Activated CD4-positive, alpha-beta memory T cell treated with anti-CD3 and anti-CD28 coated beads for 36 hours (primary cell): ENCODE data around the gene CAMK2N2. TPM values are rescaled to one million over a fixed set of nuclear protein-coding genes. Genes with fewer than 3 reads are reported as not detected.

Source experiments
- CTCF ChIA-PET: fragments of 350-600 bp; sonication (Branson Sonifier 250); formaldehyde crosslinking; loops from one replicate; lab custom pipeline; 2021; ENCODE audit warnings: antibody characterized with exemption, inconsistent platforms; lab: Charles Lee
- POLR2A ChIA-PET: fragments of 350-600 bp; sonication (Branson Sonifier 250); formaldehyde crosslinking; loops from one replicate; lab custom pipeline; 2021; ENCODE audit warnings: antibody characterized with exemption; lab: Charles Lee
- DNase-seq: peaks from one replicate; pipeline ENCODE4 v3.0.0-alpha.2; 2020
- H3K27ac Mint-ChIP-seq: one replicate; pipeline ENCODE4 v1.8.0; 2021; ENCODE audit warnings: mixed read lengths
- H3K27me3 Mint-ChIP-seq: one replicate; pipeline ENCODE4 v1.8.0; 2021; ENCODE audit warnings: mixed read lengths
- H3K36me3 Mint-ChIP-seq: one replicate; pipeline ENCODE4 v1.8.0; 2021; ENCODE audit warnings: mixed read lengths
- H3K4me1 Mint-ChIP-seq: one replicate; pipeline ENCODE4 v1.8.0; 2021; ENCODE audit warnings: low read depth, mixed read lengths
- H3K4me3 Mint-ChIP-seq: one replicate; pipeline ENCODE4 v1.8.0; 2021; ENCODE audit warnings: mild to moderate bottlenecking, mixed read lengths
- H3K9me3 Mint-ChIP-seq: one replicate; pipeline ENCODE4 v1.8.0; 2021; ENCODE audit warnings: mixed read lengths
- intact Hi-C: fragments of 100-400 bp; cut with micrococcal nuclease; formaldehyde crosslinking; loops from one replicate; pipeline ENCODE4 v1.15.1; 2023
- total RNA-seq, 2 experiments: library from RNA; stranded (reverse); gene quantifications; one replicate each; pipeline ENCODE4 v1.2.3, GENCODE V29; 2021

Gene CAMK2N2
- total RNA-seq, 2 experiments from 2014 or later: 0.21 to 0.51 TPM

DNA sequence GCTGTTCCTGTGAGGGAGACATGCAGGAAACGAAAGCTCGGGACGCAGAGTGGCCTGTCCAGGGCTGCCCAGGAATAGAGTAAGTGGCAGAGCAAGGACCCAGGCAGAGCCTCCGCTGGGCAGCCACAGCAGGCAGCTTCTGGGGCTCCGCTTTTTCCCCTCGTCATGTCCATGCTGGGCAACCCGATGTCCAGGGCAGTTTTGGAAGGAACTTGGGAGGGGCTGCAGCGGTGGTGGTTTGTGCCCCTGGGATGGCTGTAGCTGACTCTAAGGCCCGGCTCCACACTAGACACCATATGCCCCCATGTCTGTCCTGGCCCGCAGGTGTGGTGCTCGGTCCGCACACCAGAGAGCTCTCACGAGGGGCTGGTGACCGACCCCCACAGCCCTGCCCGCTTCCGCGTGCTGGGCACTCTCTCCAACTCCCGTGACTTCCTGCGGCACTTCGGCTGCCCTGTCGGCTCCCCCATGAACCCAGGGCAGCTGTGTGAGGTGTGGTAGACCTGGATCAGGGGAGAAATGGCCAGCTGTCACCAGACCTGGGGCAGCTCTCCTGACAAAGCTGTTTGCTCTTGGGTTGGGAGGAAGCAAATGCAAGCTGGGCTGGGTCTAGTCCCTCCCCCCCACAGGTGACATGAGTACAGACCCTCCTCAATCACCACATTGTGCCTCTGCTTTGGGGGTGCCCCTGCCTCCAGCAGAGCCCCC is 30.5 kb upstream of the CAMK2N2 start:
- no peak overlapping the region for H3K27ac Mint-ChIP-seq
- CTCF ChIA-PET: interaction anchor here (4.8 kb wide), 1 partner anchor 65 kb away, joined by 53 read pairs; no protein-coding TSS in a partner anchor
- H3K9me3 Mint-ChIP-seq: no peaks in the 10 kb centered on the region
- H3K27me3 Mint-ChIP-seq: no peaks in the 10 kb centered on the region
- no peak overlapping the region for H3K4me3 Mint-ChIP-seq
- POLR2A ChIA-PET: no interaction called here
- H3K36me3 Mint-ChIP-seq: no peaks in the 10 kb centered on the region
- intact Hi-C loops: loop anchor here (10.0 kb wide), 1 partner anchor 597 kb away; the partner anchor contains the start of gene YEATS2
- DNase-seq: no peak
- peaks cover 2% of the 10 kb centered on the region for H3K4me1 Mint-ChIP-seq

DNA sequence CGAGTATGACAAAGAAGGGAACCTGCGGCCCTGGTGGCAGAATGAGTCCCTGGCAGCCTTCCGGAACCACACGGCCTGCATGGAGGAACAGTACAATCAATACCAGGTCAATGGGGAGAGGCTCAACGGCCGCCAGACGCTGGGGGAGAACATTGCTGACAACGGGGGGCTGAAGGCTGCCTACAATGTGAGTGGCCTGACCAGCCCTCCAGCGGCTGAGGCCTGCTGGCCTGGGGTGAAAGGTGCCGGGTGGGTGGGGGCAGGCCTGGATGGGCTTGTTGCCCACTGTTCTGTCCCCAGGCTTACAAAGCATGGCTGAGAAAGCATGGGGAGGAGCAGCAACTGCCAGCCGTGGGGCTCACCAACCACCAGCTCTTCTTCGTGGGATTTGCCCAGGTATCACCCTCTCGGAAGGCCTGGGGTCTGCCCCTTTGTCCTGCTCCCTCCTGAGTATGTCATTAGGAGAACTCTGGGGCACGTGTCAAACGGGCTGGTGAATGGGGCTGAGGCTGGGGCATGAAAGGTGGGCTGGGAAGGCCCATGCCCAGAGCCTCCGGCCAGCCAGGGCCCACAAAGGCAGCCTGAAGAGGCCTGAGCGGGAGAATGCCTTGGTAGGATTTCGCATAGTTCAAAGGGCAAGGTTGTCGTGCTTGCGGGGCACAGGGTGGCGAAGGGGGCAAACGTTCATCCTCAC is 29.8 kb upstream of the CAMK2N2 start:
- Mint-ChIP-seq H3K4me3 (no peak overlapping the region), H3K9me3 (no peaks in the 10 kb centered on the region), H3K27ac (no peak overlapping the region), H3K27me3 (peaks cover 2% of the 10 kb centered on the region), H3K36me3 (no peaks in the 10 kb centered on the region), H3K4me1 (peaks cover 2% of the 10 kb centered on the region)
- intact Hi-C loops: loop anchor here (10.0 kb wide), 1 partner anchor 596 kb away; the partner anchor contains the start of gene YEATS2
- POLR2A ChIA-PET: no interaction called here
- CTCF ChIA-PET: interaction anchor here (4.8 kb wide), 1 partner anchor 64 kb away, joined by 53 read pairs; no protein-coding TSS in a partner anchor
- no peak for DNase-seq

DNA sequence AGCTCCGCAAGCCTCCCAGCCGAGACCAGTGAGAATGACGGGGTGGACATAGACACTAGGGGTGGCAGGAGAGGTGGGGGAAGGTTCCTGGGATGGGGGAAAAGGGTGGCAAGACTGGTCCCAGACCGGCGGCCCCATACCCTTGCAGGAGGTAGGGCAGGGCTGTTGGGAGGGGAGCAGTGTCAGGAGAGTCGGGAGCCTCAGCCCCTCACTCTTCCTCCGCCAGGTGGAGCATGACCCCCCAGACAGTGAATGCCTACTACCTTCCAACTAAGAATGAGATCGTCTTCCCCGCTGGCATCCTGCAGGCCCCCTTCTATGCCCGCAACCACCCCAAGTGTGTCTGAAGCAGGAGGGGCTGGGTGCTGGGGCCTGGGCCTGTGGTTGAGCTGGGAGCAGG is 29.0 kb upstream of the CAMK2N2 start:
- intact Hi-C loops: loop anchor here (10.0 kb wide), 1 partner anchor 596 kb away; the partner anchor contains the start of gene YEATS2
- no peak overlapping the region for H3K4me3 Mint-ChIP-seq
- CTCF ChIA-PET: interaction anchor here (0.6 to 4.8 kb wide), 3 partner anchors 11 to 64 kb away, joined by 3 to 53 read pairs (median 4); no protein-coding TSS in a partner anchor
- H3K27ac Mint-ChIP-seq: no peak overlapping the region
- H3K36me3 Mint-ChIP-seq: no peaks in the 10 kb centered on the region
- DNase-seq: no peak
- no peaks in the 10 kb centered on the region for H3K9me3 Mint-ChIP-seq
- POLR2A ChIA-PET: no interaction called here
- peaks cover 5% of the 10 kb centered on the region for H3K27me3 Mint-ChIP-seq
- H3K4me1 Mint-ChIP-seq: peaks cover 2% of the 10 kb centered on the region

DNA sequence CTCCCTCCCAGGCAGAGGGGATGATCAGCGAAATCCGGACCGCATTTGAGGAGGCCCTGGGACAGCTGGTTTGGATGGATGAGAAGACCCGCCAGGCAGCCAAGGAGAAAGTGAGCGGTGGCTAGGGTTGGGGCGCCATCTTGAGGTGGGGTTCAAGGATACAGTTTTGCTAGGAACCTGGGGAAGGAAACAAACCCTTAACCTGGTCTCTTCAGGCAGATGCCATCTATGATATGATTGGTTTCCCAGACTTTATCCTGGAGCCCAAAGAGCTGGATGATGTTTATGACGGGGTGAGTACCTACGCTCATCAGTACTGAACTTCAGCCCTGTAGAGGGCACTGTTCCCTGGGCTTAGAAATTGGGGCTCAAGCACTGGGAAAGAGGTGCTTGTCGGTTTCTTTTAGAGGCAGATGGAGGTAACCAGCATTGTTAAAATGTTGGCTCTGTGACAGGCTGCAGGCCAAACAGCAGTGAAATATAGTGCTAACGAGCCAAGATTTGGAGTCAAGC is 28.1 kb upstream of the CAMK2N2 start:
- DNase-seq: peak; percentile 81
- Mint-ChIP-seq H3K27ac (no peak overlapping the region), H3K27me3 (peaks cover 5% of the 10 kb centered on the region), H3K36me3 (no peaks in the 10 kb centered on the region), H3K9me3 (no peaks in the 10 kb centered on the region), H3K4me3 (no peak overlapping the region), H3K4me1 (peaks cover 2% of the 10 kb centered on the region)
- intact Hi-C loops: loop anchor here (1.0 to 2.0 kb wide), 3 partner anchors 41 to 394 kb away; partner anchors contain the start of genes ALG3 and EEF1AKMT4
- CTCF ChIA-PET: interaction anchor here (0.6 to 4.8 kb wide), 15 partner anchors 9 to 405 kb away, joined by 3 to 53 read pairs (median 4); partner anchors contain the start of genes EEF1AKMT4 and PARL
- POLR2A ChIA-PET: no interaction called here

DNA sequence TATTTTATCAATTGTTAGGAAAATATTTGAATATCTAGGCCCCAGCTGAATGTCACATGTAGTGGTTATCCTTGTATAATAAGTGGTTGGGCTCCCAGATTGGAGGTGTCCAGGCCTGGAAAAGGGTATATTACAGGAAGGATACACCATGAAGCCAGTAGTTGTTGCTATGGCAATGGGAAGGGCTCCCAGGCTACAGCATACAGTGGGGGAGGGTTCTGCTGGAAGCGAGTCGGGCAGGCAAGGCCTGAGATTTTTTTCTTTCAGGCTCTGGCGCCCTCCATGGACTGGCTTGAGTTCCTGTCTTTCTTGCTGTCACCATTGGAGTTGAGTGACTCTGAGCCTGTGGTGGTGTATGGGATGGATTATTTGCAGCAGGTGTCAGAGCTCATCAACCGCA is 23.3 kb upstream of the CAMK2N2 start:
- H3K4me1 Mint-ChIP-seq: peaks cover 2% of the 10 kb centered on the region
- peaks cover 5% of the 10 kb centered on the region for H3K27me3 Mint-ChIP-seq
- intact Hi-C loops: no loop called here
- H3K27ac Mint-ChIP-seq: no peak overlapping the region
- peak; percentile 51 for DNase-seq
- ChIA-PET POLR2A (no interaction called here), CTCF (interaction anchor here (0.6 to 4.6 kb wide), 4 partner anchors 57 to 389 kb away, joined by 4 to 42 read pairs (median 7); no protein-coding TSS in a partner anchor)
- H3K4me3 Mint-ChIP-seq: no peak overlapping the region
- no peaks in the 10 kb centered on the region for H3K9me3 Mint-ChIP-seq
- no peaks in the 10 kb centered on the region for H3K36me3 Mint-ChIP-seq

DNA sequence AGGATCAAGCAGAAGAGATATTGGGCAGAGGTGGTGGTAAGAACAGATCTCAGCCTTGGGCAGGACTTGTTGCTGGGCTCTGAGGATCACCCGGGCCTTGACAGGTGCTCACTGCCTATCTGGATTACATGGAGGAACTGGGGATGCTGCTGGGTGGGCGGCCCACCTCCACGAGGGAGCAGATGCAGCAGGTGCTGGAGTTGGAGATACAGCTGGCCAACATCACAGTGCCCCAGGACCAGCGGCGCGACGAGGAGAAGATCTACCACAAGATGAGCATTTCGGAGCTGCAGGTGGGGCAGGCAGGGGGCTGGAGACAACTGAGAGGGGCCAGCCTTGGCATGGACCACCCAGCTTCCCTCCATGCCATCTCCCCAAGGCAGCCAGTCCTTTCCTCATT is 22.3 kb upstream of the CAMK2N2 start:
- no peaks in the 10 kb centered on the region for H3K9me3 Mint-ChIP-seq
- ChIA-PET CTCF (interaction anchor here (1.1 to 4.6 kb wide), 3 partner anchors 17 to 388 kb away, joined by 3 to 42 read pairs (median 8); no protein-coding TSS in a partner anchor), POLR2A (no interaction called here)
- intact Hi-C loops: no loop called here
- no peak for DNase-seq
- no peak overlapping the region for H3K4me3 Mint-ChIP-seq
- H3K27ac Mint-ChIP-seq: no peak overlapping the region
- no peaks in the 10 kb centered on the region for H3K36me3 Mint-ChIP-seq
- peaks cover 7% of the 10 kb centered on the region for H3K27me3 Mint-ChIP-seq
- no peaks in the 10 kb centered on the region for H3K4me1 Mint-ChIP-seq

DNA sequence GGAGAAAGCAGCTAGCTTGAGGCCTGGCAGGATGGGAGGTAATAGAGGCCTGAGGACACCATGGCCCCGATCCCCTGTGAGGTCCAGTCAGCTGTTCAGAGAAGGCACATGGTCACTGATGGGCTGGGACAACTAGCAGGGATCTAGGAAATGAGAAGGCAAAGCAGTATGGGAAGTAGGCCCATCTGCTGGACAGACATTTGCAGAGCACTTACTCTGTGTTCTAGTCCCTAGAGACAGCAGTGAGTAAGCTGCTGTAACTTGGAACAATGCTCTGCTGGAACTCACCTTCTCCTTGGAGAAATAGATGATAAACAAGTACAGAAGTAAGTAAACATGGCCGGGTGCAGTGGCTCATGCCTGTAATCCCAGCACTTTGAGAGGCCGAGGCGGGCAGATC is 21.6 kb upstream of the CAMK2N2 start:
- intact Hi-C loops: no loop called here
- H3K27me3 Mint-ChIP-seq: peaks cover 11% of the 10 kb centered on the region
- ChIA-PET CTCF (interaction anchor here (1.8 kb wide), 1 partner anchor 56 kb away, joined by 8 read pairs; no protein-coding TSS in a partner anchor), POLR2A (no interaction called here)
- H3K27ac Mint-ChIP-seq: no peak overlapping the region
- no peak overlapping the region for H3K4me3 Mint-ChIP-seq
- no peaks in the 10 kb centered on the region for H3K36me3 Mint-ChIP-seq
- no peaks in the 10 kb centered on the region for H3K9me3 Mint-ChIP-seq
- H3K4me1 Mint-ChIP-seq: no peaks in the 10 kb centered on the region
- no peak for DNase-seq

DNA sequence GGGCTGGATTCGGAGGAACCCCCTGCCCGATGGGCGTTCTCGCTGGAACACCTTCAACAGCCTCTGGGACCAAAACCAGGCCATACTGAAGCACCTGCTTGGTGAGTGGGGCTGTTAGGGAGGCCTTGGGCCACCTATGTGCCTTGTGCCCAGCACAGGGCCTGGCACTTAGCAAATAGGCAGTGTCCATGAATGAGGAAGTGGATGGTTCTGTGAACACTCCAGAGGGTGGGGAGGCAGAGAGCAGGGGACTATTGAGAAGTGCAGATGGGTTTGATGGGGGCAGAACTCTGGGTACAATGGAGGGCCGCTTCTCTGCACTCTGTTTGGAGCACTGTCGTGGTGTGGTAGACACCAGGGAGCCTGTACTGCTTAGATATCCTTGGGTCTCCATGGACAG is 16.0 kb upstream of the CAMK2N2 start:
- H3K27ac Mint-ChIP-seq: no peak overlapping the region
- peaks cover 33% of the 10 kb centered on the region for H3K27me3 Mint-ChIP-seq
- peaks cover 5% of the 10 kb centered on the region for H3K4me1 Mint-ChIP-seq
- H3K9me3 Mint-ChIP-seq: no peaks in the 10 kb centered on the region
- DNase-seq: no peak
- no peak overlapping the region for H3K4me3 Mint-ChIP-seq
- CTCF ChIA-PET: no interaction called here
- intact Hi-C loops: no loop called here
- H3K36me3 Mint-ChIP-seq: no peaks in the 10 kb centered on the region
- POLR2A ChIA-PET: no interaction called here

DNA sequence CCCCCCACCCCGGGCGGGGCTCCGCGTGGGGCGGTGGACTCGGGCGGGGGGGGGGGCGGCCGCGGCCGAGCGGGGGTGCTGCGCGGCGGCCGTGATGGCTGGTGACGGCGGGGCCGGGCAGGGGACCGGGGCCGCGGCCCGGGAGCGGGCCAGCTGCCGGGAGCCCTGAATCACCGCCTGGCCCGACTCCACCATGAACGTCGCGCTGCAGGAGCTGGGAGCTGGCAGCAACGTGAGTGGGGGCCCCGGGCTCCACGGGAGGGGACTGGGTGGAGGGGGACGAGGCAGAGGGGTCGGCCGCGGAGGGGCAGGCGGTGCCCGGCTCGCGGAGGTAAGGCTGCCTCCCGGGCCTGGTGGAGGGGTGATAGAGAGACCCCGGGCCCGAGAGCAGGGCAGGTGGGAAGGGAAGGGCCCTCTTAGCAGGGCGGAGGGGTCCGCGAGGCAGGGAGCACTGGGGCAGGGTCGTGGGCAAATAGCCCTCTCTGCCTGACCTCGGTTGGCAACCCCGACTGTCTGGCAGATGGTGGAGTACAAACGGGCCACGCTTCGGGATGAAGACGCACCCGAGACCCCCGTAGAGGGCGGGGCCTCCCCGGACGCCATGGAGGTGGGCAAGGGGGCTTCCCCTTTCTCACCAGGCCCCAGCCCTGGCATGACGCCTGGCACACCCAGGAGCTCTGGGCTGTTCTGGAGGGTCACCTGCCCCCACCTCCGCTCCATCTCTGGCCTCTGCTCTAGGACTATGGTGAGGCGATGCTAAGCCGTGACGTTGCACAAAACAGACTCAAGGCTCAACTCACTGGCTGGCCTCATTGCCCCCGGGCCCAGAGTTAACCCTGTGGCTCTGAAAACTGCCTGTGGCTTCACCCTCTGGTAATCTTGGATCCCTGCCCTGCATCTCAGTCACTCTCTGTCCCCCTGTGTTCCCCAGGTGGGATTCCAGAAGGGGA is 14.9 kb upstream of the CAMK2N2 start, which contains the start of gene ECE2:
Gene ECE2 (plus strand): TSS at position 62 of the 950 bp plus-strand sequence. CDS start 132 bp downstream, at position 194.
- ChIA-PET POLR2A (no interaction called here), CTCF (no interaction called here)
- no peaks in the 10 kb centered on the region for H3K36me3 Mint-ChIP-seq
- H3K27ac Mint-ChIP-seq: no peak within 1 kb of the TSS
- intact Hi-C loops: no loop called here
- DNase-seq: no peak
- no peaks in the 10 kb centered on the region for H3K9me3 Mint-ChIP-seq
- peaks cover 5% of the 10 kb centered on the region for H3K4me1 Mint-ChIP-seq
- H3K4me3 Mint-ChIP-seq: no peak within 1 kb of the TSS
- H3K27me3 Mint-ChIP-seq: peaks cover 33% of the 10 kb centered on the region

DNA sequence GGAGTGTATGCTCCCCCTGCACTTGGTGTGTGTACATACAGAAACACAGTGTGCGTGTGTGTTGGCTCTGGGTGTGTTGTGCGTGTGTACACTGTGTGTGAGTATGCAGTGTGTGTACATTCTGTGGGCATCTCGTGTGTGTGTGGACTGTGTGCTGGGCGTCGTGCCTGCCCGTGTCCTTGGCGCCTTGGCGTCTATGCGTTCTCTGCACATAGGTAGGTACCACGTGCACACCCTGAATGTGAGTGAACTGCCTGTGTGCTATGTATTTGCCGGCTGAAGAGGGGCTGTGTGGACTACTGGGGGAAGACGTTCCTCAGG is 14.0 kb upstream of the CAMK2N2 start:
- Mint-ChIP-seq H3K36me3 (no peaks in the 10 kb centered on the region), H3K27ac (no peak overlapping the region), H3K4me3 (no peak overlapping the region), H3K9me3 (no peaks in the 10 kb centered on the region), H3K27me3 (peaks cover 33% of the 10 kb centered on the region), H3K4me1 (peaks cover 5% of the 10 kb centered on the region)
- intact Hi-C loops: no loop called here
- CTCF ChIA-PET: no interaction called here
- no peak for DNase-seq
- POLR2A ChIA-PET: no interaction called here

DNA sequence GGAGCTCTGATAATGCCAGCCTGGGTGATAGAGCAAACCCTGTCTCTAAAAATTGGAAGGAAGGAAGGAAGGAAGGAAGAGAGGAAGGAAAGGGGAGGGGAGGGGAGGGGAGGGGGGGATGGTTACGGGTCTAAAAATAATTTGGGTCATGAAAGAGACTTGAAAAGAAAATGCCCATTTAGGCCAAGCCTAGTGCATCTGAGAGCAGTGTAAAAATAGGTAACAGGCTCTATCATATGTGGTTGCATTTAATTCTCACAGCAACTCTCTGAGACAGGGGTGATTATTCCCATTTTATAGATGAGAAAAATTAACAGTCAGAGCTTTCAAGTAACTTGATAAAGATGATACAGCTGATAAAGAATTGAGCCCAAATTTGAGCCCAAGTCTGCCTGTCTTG is 10.9 kb upstream of the CAMK2N2 start:
- CTCF ChIA-PET: interaction anchor here (0.6 to 1.0 kb wide), 3 partner anchors 16 to 154 kb away, joined by 3 to 5 read pairs (median 4); no protein-coding TSS in a partner anchor
- intact Hi-C loops: no loop called here
- DNase-seq: no peak
- H3K4me3 Mint-ChIP-seq: no peak overlapping the region
- peaks cover 5% of the 10 kb centered on the region for H3K4me1 Mint-ChIP-seq
- no peak overlapping the region for H3K27ac Mint-ChIP-seq
- H3K36me3 Mint-ChIP-seq: no peaks in the 10 kb centered on the region
- H3K9me3 Mint-ChIP-seq: no peaks in the 10 kb centered on the region
- peaks cover 25% of the 10 kb centered on the region for H3K27me3 Mint-ChIP-seq
- POLR2A ChIA-PET: no interaction called here
